B cell (primary cell): ENCODE data around the gene LKAAEAR1. TPM values are rescaled to one million over a fixed set of nuclear protein-coding genes. Genes with fewer than 3 reads are reported as not detected.
A peak's percentile ranks its signal among the peaks of the same experiment; 100 is the strongest.

Experiments
- ATAC-seq: fragments of 200-7000 bp; cut with Tn5 transposase; one replicate; pipeline ENCODE4 v1.10.0; 2021; ENCODE audit warnings: low read depth, mild to moderate bottlenecking, moderate number of reproducible peaks, moderate library complexity
- CTCF ChIA-PET: fragments of 350-600 bp; sonication (Branson Sonifier 250); formaldehyde crosslinking; loops from one replicate; lab custom pipeline; 2021; ENCODE audit warnings: antibody characterized with exemption, inconsistent platforms; lab: Charles Lee
- POLR2A ChIA-PET: fragments of 350-600 bp; sonication (Branson Sonifier 250); formaldehyde crosslinking; loops from one replicate; lab custom pipeline; 2021; ENCODE audit warnings: antibody characterized with exemption; lab: Charles Lee
- DNase-seq: peaks from one replicate; pipeline ENCODE4 v3.0.0; 2013
- H2AFZ ChIP-seq: 2 replicates; pipeline ENCODE4 v1.6.1; 2012; ENCODE audit warnings: mild to moderate bottlenecking, low read depth, low read length; ENCODE audit not compliant: insufficient read depth, poor library complexity, severe bottlenecking
- H3K27ac ChIP-seq, 2 donors: 1 replicate in 1 of 2; 2 replicates in 1 of 2; pipeline ENCODE4 v1.5.1; 2012 to 2013; ENCODE audit warnings: low read length in 2 of 2, mild to moderate bottlenecking in 2 of 2, moderate library complexity in 1 of 2
- H3K27me3 ChIP-seq, 4 experiments: fragments of 200-600 bp in 1 of 4; sonication (generic) in 1 of 4; replicated peaks in 1 of 4; 1 replicate in 2 of 4; 2 replicates in 2 of 4; pipeline versions ENCODE4 v1.6.1 to v1.7.0; 2013 to 2016; ENCODE audit warnings: low read length in 3 of 4, mild to moderate bottlenecking in 2 of 4, mixed read lengths in 1 of 4, moderate library complexity in 1 of 4; ENCODE audit not compliant: insufficient read depth in 4 of 4, control insufficient read depth in 3 of 4; ENCODE audit errors: control extremely low read depth in 1 of 4
- H3K36me3 ChIP-seq, 2 experiments: replicated peaks in 1 of 2; 1 replicate in 1 of 2; 2 replicates in 1 of 2; pipeline versions ENCODE4 v1.6.1 to v1.7.1; 2013; ENCODE audit warnings: low read length in 1 of 2; ENCODE audit not compliant: insufficient read depth in 2 of 2, control insufficient read depth in 1 of 2; ENCODE audit errors: control extremely low read depth in 1 of 2, extremely low read depth in 1 of 2
- H3K4me1 ChIP-seq, 2 donors: fragments of 200-600 bp in 1 of 2; sonication (generic) in 1 of 2; 1 replicate in 1 of 2; 2 replicates in 1 of 2; pipeline versions ENCODE4 v1.5.1 to v1.6.1; 2013 to 2017; ENCODE audit warnings: low read length in 2 of 2; ENCODE audit not compliant: control insufficient read depth in 2 of 2, insufficient read depth in 2 of 2
- H3K4me2 ChIP-seq: replicated peaks from 2 replicates; pipeline ENCODE3; 2012; ENCODE audit warnings: mild to moderate bottlenecking, low read depth, low read length; ENCODE audit not compliant: poor library complexity, severe bottlenecking
- H3K4me3 ChIP-seq, 5 experiments: fragments of 200-600 bp in 1 of 5; sonication (generic) in 1 of 5; 1 replicate in 3 of 5; 2 replicates in 2 of 5; pipeline versions ENCODE4 v1.5.1 to v1.7.0; 2011 to 2016; ENCODE audit warnings: low read length in 4 of 5, mild to moderate bottlenecking in 4 of 5, low read depth in 2 of 5, control low read depth in 1 of 5, moderate library complexity in 1 of 5; ENCODE audit not compliant: insufficient read depth in 1 of 5; ENCODE audit errors: control extremely low read depth in 1 of 5, extremely low read depth in 1 of 5
- H3K79me2 ChIP-seq: fragments of 200-600 bp; sonication (generic); one replicate; pipeline ENCODE4 v1.6.0; 2016; ENCODE audit warnings: low read length; ENCODE audit not compliant: control insufficient read depth, insufficient read depth
- H3K9ac ChIP-seq: fragments of 200-600 bp; sonication (generic); 2 replicates; pipeline ENCODE4 v1.6.1; 2017; ENCODE audit warnings: mild to moderate bottlenecking, low read length, moderate library complexity
- H3K9me3 ChIP-seq, 3 donors: one replicate each; pipeline versions ENCODE4 v1.6.1 to v1.7.1; 2013; ENCODE audit warnings: low read length in 2 of 3; ENCODE audit not compliant: control insufficient read depth in 2 of 3, insufficient read depth in 1 of 3; ENCODE audit errors: control extremely low read depth in 1 of 3
- H4K20me1 ChIP-seq: 2 replicates; pipeline ENCODE4 v1.6.0; 2012; ENCODE audit warnings: mild to moderate bottlenecking, low read length; ENCODE audit not compliant: insufficient read depth, control insufficient read depth, poor library complexity, severe bottlenecking
- H3K27ac Mint-ChIP-seq: one replicate; pipeline ENCODE4 v1.8.0; 2021; ENCODE audit warnings: mixed read lengths
- H3K27me3 Mint-ChIP-seq: one replicate; pipeline ENCODE4 v1.8.0; 2021; ENCODE audit warnings: mixed read lengths
- H3K4me1 Mint-ChIP-seq: one replicate; pipeline ENCODE4 v1.8.0; 2021; ENCODE audit warnings: mixed read lengths
- H3K4me3 Mint-ChIP-seq: one replicate; pipeline ENCODE4 v1.8.0; 2021; ENCODE audit warnings: mixed read lengths
- H3K9me3 Mint-ChIP-seq: one replicate; pipeline ENCODE4 v1.8.0; 2022; ENCODE audit warnings: mixed read lengths; ENCODE audit not compliant: insufficient read depth
- CTCF ChIP-seq: fragments of 200-600 bp; IDR thresholded peaks from one replicate; pipeline ENCODE4 v1.8.0; 2022; ENCODE audit warnings: antibody characterized with exemption, mild to moderate bottlenecking
- EZH2 ChIP-seq: IDR thresholded peaks from 2 replicates; pipeline ENCODE4 v1.6.1; 2012; ENCODE audit warnings: borderline replicate concordance, low read depth, mild to moderate bottlenecking, moderate library complexity, low read length; ENCODE audit not compliant: insufficient read depth, poor library complexity, severe bottlenecking
- WGBS: methylation state at CpG from one replicate; pipeline ENCODE4 v1.1.5; 2013; ENCODE audit warnings: missing lambda C conversion rate; ENCODE audit not compliant: insufficient coverage; 5-methylcytosine and 5-hydroxymethylcytosine counted together
- intact Hi-C: fragments of 100-400 bp; cut with micrococcal nuclease; formaldehyde crosslinking; loops from one replicate; pipeline ENCODE4 v1.10.0; 2022
- polyA plus RNA-seq: library from polyadenylated mRNA; depleted of rRNA; stranded (reverse); fragments of >200 nt; gene quantifications from 2 replicates; pipeline ENCODE4 v1.2.3, GENCODE V29; 2012
- total RNA-seq, 2 donors: library from RNA; stranded (reverse); fragments of 120-200 nt in 1 of 2; gene quantifications; 1 replicate in 1 of 2; 2 replicates in 1 of 2; pipeline versions ENCODE4 v1.2.3 to v1.2.4, GENCODE V29; 2013 to 2022

LKAAEAR1 gene
- total and polyA plus RNA-seq, 2 donors (not counting 1 experiment from before 2014, with no cell fraction given): 1.9 TPM; not detected in 1

- ATAC-seq: peak; percentile 75
- no peak overlapping the region for H3K4me3 ChIP-seq
- WGBS: 39% methylated on average over 30 of the region's 33 CpGs
Observed at GRCh38 chr20:64057628-64058498, 26.3 kb downstream of the LKAAEAR1 start.

More at GRCh38 chr20:64057628-64058498, 26.3 kb downstream of the LKAAEAR1 start:
- ChIA-PET POLR2A (no interaction called here), CTCF (interaction anchor here (0.6 to 3.2 kb wide), 16 partner anchors 8 to 561 kb away, joined by 3 to 22 read pairs (median 4); partner anchors contain the start of genes LKAAEAR1, PRPF6, SAMD10 and UCKL1)
- H3K79me2 ChIP-seq: no peaks in the 10 kb centered on the region
- peak overlapping the region; percentile 27 for H2AFZ ChIP-seq
- peaks cover 16% of the 10 kb centered on the region for H3K4me1 Mint-ChIP-seq
- DNase-seq: peak; percentile 80
- H3K4me2 ChIP-seq: peak overlapping the region; percentile 36
- peaks cover 20% of the 10 kb centered on the region for H3K27me3 Mint-ChIP-seq
- H3K27me3 ChIP-seq: peaks cover 0 to 34% (median 11%) of the 10 kb centered on the region in 4 experiments
- peaks cover 0 to 8% (median 0%) of the 10 kb centered on the region in 3 donors for H3K9me3 ChIP-seq
- no peak overlapping the region for H3K9ac ChIP-seq
- H3K9me3 Mint-ChIP-seq: no peaks in the 10 kb centered on the region
- no peak overlapping the region for H3K27ac ChIP-seq
- peaks cover 16 to 27% of the 10 kb centered on the region in 2 donors for H3K4me1 ChIP-seq
- intact Hi-C loops: loop anchor here (1.0 kb wide), 1 partner anchor 20 kb away; no protein-coding TSS in a partner anchor
- TF ChIP-seq EZH2: no peak
- TF ChIP-seq CTCF: peak; percentile 83
- H3K4me3 Mint-ChIP-seq: peak overlapping the region; percentile 39
- H3K27ac Mint-ChIP-seq: peak overlapping the region; percentile 56
- H4K20me1 ChIP-seq: no peaks in the 10 kb centered on the region
- H3K36me3 ChIP-seq: no peaks in the 10 kb centered on the region
